HUES48 (cell line): ENCODE results near the gene FANCC.

Source experiments
- H3K27ac ChIP-seq: one replicate; pipeline ENCODE4 v1.7.0; 2013; ENCODE audit warnings: low read depth, low read length, inconsistent platforms
- H3K27me3 ChIP-seq: 2 replicates; pipeline ENCODE4 v1.6.1; 2013; ENCODE audit warnings: mild to moderate bottlenecking, low read length; ENCODE audit not compliant: control insufficient read depth, insufficient read depth
- H3K36me3 ChIP-seq: 2 replicates; pipeline ENCODE4 v1.6.1; 2013; ENCODE audit warnings: low read length; ENCODE audit not compliant: control insufficient read depth, insufficient read depth
- H3K4me1 ChIP-seq: 2 replicates; pipeline ENCODE4 v1.6.1; 2013; ENCODE audit warnings: mild to moderate bottlenecking, low read length; ENCODE audit not compliant: control insufficient read depth, insufficient read depth
- H3K4me3 ChIP-seq: 2 replicates; pipeline ENCODE4 v1.5.1; 2013; ENCODE audit warnings: mild to moderate bottlenecking, low read depth, low read length
- H3K9ac ChIP-seq: 2 replicates; pipeline ENCODE4 v1.6.1; 2013; ENCODE audit warnings: mild to moderate bottlenecking, low read depth, low read length, moderate library complexity
- H3K9me3 ChIP-seq: 2 replicates; pipeline ENCODE4 v1.6.1; 2013; ENCODE audit warnings: low read length; ENCODE audit not compliant: control insufficient read depth, insufficient read depth

Gene FANCC

DNA sequence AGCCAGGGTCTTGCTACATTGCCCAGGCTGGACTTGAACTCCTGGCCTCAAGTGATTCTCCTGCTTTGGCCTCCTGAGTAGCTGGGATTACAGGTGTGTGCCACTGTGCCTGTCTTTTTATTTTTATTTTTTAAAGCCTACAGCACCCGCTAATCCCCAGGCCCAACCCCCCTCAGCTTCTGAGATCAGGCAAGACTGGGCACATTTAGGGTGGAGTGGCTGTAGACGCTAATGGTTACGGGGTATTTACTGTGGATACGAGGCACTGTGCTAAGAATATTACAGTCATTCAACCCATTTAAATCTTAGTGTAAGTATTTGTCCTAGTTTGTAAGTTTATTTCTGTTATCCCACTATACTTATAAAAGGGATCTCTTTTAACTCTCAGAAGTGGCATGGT is 175.2 kb downstream of the FANCC start:
- Histone ChIP-seq H3K4me3 (no peak overlapping the region), H3K36me3 (no peaks in the 10 kb centered on the region), H3K9me3 (no peaks in the 10 kb centered on the region), H3K27me3 (no peaks in the 10 kb centered on the region), H3K9ac (no peak overlapping the region), H3K4me1 (no peaks in the 10 kb centered on the region; the same call in 1 of the 2 replicates), H3K27ac (no peak overlapping the region)

- Histone ChIP-seq H3K36me3 (no peaks in the 10 kb centered on the region), H3K9ac (no peak overlapping the region), H3K4me1 (no peaks in the 10 kb centered on the region; the same call in 1 of the 2 replicates), H3K4me3 (no peak overlapping the region), H3K27me3 (no peaks in the 10 kb centered on the region), H3K9me3 (no peaks in the 10 kb centered on the region), H3K27ac (no peak overlapping the region)
These were observed 176.7 kb downstream of the FANCC start for GRCh38 chr9:95140821-95141220.

DNA sequence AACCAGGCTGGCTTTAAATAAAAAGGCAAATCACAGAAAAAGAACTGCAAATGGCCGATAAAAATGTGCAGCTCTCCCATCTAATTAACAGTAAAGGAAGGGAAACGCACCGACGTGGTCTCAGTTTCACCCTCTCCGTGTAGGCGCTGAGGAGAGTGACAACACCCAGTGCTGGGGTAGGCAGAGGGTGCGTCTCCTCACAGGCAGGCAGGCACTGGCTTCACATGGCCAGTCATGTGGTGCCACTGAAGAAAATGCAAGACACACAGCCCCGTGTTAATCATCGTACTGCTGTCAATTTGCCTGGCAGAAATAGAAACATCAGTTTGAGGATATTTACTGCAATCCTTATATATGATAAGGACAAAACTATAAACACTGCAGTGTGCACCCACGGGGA is 178.4 kb downstream of the FANCC start:
- H3K27me3 ChIP-seq: no peaks in the 10 kb centered on the region
- H3K36me3 ChIP-seq: no peaks in the 10 kb centered on the region
- H3K9ac ChIP-seq: no peak overlapping the region
- no peak overlapping the region for H3K4me3 ChIP-seq
- H3K27ac ChIP-seq: no peak overlapping the region
- no peaks in the 10 kb centered on the region for H3K9me3 ChIP-seq
- no peaks in the 10 kb centered on the region; the same call in 1 of the 2 replicates for H3K4me1 ChIP-seq

DNA sequence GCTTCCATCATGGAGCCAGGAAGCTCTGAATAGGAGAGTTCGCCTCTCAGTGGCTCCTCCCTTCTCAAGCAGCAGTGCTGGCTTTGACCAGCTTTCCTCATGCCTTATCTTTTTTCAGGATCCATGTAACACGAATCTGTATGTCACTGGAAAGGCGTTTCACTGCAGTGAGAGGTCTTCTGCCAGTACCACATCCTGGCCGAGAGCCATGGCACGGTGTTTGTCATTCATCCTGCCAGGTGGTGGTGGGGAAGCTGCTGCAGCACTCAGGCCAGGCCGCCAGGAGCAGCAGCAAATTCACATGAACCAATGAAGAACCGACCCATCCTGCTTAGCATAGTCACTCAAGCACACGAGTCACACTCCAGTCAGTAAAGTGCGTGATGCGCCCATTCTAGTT is 179.0 kb downstream of the FANCC start:
- no peaks in the 10 kb centered on the region for H3K36me3 ChIP-seq
- no peaks in the 10 kb centered on the region for H3K27me3 ChIP-seq
- H3K9me3 ChIP-seq: no peaks in the 10 kb centered on the region
- no peak overlapping the region for H3K27ac ChIP-seq
- H3K9ac ChIP-seq: no peak overlapping the region
- H3K4me1 ChIP-seq: no peaks in the 10 kb centered on the region; the same call in 1 of the 2 replicates
- H3K4me3 ChIP-seq: no peak overlapping the region

DNA sequence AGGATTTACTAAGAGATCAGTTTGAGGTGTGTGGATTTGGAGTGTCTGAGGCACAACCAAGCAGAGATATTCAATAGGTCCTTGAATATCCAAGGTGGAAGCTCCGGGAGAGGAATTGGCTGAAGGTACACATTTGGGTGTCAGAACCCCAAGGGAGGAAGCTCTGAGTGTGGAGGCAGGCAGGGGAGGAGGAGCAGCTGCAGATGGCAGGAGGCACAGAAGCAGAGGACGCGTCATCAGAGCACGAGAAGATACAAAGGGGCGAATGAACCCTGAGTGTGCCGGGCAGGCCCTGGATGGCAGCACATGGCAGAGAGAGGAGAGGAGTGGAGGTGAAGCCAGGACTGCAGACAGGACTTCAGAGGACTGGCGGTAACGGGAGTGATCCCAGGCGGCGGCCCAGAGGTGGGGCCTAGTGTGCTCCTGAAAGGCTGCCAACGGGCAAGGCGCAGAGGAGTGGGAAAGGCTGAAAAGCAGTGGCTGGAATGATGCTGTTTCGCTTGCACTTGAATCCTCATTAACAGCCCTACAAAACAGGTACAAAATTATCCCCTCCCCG is 179.8 kb downstream of the FANCC start:
- Histone ChIP-seq H3K4me1 (no peaks in the 10 kb centered on the region; the same call in 1 of the 2 replicates), H3K27ac (no peak overlapping the region), H3K9me3 (no peaks in the 10 kb centered on the region), H3K27me3 (no peaks in the 10 kb centered on the region), H3K9ac (no peak overlapping the region), H3K36me3 (no peaks in the 10 kb centered on the region), H3K4me3 (no peak overlapping the region)

- H3K4me1 ChIP-seq: peaks cover 17% of the 10 kb centered on the region
- no peaks in the 10 kb centered on the region for H3K36me3 ChIP-seq
- no peak overlapping the region for H3K9ac ChIP-seq
- H3K4me3 ChIP-seq: no peak overlapping the region
- H3K27me3 ChIP-seq: no peaks in the 10 kb centered on the region
- H3K9me3 ChIP-seq: no peaks in the 10 kb centered on the region
- no peak overlapping the region for H3K27ac ChIP-seq
These were observed 181.8 kb downstream of the FANCC start for GRCh38 chr9:95135756-95136155.

- Histone ChIP-seq H3K4me3 (no peak overlapping the region), H3K4me1 (peaks cover 30% of the 10 kb centered on the region), H3K27me3 (no peaks in the 10 kb centered on the region), H3K9ac (no peak overlapping the region), H3K27ac (no peak overlapping the region), H3K9me3 (no peaks in the 10 kb centered on the region), H3K36me3 (no peaks in the 10 kb centered on the region)
These were observed 183.0 kb downstream of the FANCC start for GRCh38 chr9:95134457-95134881.

- Histone ChIP-seq H3K27ac (no peak overlapping the region), H3K4me3 (no peak overlapping the region), H3K9me3 (no peaks in the 10 kb centered on the region), H3K36me3 (no peaks in the 10 kb centered on the region), H3K4me1 (peaks cover 33% of the 10 kb centered on the region), H3K27me3 (no peaks in the 10 kb centered on the region), H3K9ac (no peak overlapping the region)
These were observed 184.2 kb downstream of the FANCC start for GRCh38 chr9:95133325-95133705.

DNA sequence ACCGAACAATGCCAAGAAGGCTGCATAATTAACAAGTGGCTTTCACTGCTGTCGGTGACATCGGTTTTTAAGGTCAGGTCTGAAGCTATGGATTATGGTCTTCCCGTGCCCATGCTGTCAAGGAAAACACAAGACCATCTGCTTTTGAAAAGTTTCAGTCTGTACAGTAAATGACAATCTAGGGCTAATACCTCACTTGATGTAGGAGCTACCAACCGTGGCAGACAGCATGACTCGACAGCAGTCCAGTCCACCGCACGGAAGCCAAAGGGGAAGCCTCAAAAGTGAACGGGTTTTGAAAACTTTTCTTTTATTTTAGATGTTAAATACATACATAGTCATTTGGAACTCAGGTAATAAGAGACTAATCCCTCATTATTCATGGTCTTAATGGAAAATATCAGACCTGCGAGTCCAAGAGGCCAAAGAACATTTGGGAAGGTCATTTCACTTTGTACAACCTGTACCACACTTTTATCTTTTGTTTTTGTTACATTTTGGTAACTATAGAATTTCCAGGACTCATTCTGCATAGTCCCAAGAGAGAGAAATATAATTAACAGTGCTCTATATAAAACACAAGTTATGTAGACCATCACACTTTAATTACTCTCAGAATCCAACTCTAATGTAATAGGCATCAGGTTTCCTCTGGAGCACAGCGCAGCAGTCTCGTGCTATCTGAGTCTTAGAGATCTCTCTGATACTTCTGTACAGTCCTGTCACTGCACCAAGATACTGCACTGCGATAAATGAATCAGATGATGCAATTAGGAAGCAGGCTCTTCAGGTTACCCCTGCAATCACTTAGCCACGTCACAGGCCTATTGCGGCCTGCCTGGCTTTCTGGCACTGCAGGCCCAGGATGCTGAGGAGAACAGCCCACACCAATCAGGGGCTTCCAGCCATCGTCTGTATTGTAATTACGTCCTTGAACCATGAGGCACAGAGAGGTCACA is 184.9 kb downstream of the FANCC start:
- Histone ChIP-seq H3K4me1 (peaks cover 33% of the 10 kb centered on the region), H3K9ac (no peak overlapping the region), H3K36me3 (no peaks in the 10 kb centered on the region)

DNA sequence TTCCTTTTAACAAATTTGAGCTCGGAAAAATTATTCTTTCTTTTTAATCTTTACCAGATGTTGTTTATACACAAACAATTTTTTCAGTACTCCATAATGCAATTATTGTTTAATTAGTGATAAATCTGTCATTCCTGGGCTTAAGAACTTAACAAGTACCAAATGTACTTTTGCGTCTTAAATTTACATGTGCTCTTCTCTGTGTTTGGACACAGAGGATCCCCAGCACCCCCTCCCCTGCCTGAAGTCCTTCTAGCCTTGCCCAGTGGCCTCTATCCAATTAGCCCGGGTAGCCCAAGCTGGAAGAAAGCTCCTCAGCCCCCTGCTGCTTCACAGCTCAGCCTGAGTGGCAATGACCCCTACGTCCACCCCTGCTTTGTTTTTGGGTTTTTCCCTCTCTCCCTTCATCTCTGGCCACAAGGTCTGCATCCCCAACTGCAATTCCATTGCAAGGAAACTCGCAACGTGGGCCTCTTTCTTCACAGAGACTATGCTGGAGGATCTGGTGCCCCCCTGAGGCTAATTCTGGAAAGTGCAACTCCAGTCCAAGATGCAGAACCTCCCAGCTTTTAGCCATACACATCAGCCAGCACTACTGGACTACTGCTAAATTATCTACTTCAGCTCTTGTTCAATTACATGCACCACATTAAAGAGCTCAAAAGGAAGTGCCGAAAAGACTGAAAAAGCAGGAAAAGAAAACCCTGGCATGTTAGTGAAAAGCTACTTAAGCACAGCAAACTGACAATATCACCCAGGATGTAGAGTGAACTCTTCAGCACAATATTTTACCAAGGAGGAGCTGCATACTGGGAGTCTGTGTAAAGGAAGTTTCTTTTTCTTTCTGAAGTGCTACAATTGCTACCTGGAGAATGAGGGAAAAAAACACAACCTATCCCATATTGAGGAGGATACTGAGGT is 186.2 kb downstream of the FANCC start:
- Histone ChIP-seq H3K4me1 (peaks cover 33% of the 10 kb centered on the region), H3K9ac (no peak overlapping the region), H3K36me3 (no peaks in the 10 kb centered on the region), H3K9me3 (no peaks in the 10 kb centered on the region), H3K27me3 (no peaks in the 10 kb centered on the region), H3K4me3 (peak overlapping the region; percentile 32), H3K27ac (peak overlapping the region; percentile 90)

More for the DNA sequence above, 184.9 kb downstream of the FANCC start:
- Histone ChIP-seq H3K27me3 (no peaks in the 10 kb centered on the region), H3K27ac (no peak overlapping the region), H3K9me3 (no peaks in the 10 kb centered on the region), H3K4me3 (no peak overlapping the region)
